Skin epidermis (tissue), 12 donors: ENCODE measurements around the gene KRT3.

Experiments
- H3K27ac ChIP-seq, 21 experiments: fragments of 200-600 bp; sonication (generic) in 11 of 21; one replicate each; pipeline ENCODE4 v1.5.0; 2020; ENCODE audit warnings: mild to moderate bottlenecking in 3 of 21, inconsistent platforms in 2 of 21, moderate library complexity in 2 of 21
- H3K4me3 ChIP-seq, 7 experiments: fragments of 200-600 bp; sonication (generic) in 2 of 7; one replicate each; pipeline ENCODE4 v1.5.0; 2020; ENCODE audit warnings: inconsistent platforms in 2 of 7, mild to moderate bottlenecking in 2 of 7, moderate library complexity in 1 of 7

The KRT3 gene

DNA sequence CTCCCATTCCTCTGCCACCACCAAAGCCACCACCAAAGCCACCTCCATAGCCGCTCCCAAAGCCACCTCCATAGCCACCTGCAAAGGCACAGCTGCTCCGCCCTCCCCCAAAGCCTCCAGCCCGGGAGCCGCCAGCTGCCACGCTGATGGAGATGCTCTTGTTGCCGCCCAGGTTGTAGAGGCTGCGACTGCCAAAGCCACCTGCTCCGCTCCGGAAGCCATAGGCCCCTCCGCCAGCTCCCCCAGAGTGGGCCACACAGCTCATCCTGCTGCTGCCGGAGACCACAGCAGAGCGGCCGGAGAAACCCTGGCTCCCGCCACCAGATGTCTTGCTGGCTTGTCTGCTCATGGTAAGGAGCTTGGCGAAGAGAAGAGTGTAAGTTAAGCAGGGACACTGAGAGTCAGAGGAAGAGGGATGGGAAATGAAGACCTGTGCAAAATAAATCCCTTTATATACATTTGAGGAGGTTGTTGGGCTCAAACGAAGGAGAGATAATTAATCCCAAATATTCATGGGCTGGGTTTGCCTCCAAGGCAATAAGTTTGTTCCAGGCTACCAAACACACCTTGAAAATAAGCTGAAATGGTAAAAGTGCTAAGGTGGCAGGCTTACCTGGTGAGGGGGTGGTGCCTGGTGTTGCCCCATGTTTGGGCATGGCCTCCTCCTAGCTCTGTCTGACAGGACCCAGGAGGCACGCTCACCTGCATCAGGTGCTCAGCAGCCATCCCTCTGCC lies at the start of gene KRT3:
KRT3 (minus strand) TSS at position 424 of the 735 bp plus-strand sequence; CDS start at position 349, 75 bp downstream.
- Histone ChIP-seq H3K4me3 (no peak within 1 kb of the TSS), H3K27ac (no peak within 1 kb of the TSS)

DNA sequence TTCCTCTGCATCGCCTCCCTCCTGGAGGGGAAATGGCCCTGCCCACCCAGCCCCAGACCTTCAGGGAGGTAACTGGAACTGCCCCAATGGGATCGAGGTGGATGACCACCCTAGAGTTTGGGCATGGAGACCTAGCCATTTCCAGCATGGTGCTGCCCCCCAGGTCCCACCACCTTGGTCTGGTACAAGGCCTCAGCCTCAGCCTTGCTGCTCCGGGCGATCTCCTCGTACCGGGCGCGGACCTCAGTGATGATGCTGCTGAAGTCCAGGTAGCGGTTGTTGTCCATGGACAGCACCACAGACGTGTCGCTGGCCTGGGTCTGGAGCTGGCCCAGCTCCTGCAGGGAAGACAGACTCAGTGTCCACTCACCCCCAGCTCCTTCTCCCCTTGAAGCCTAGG lies 48.5 kb upstream of the KRT3 start:
- H3K4me3 ChIP-seq, result no peak overlapping the region
- H3K27ac ChIP-seq, result no peak overlapping the region

DNA sequence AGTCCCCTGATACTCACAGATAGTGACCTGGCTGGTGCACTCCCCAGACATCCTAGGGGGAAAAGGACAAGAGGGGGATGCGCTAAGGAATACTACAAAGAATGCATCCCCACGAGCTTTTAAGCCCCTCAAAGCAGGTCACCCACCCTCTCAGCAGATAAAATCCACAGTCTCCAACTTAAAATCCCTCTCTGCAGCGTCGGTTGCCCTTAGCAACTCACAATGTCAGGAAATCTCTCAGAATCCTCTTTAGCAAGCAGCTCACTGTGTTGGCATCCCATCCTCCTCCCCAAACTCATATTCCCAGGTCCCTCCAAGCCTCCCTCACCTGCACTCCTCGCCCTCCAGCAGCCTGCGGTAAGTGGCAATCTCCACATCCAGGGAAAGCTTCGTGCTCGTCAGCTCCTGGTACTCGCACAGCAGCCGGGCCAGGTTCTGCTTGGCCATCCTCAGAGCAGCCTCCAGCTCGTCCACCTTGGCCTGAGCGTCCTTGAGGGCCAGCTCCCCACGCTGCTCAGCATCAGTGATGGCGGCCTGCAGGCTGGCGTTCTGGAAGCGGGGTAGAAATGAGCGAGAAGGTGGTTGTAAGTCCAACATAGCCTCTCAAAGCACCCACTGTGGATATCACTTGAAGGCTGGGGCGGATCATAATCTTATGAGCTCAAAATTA lies 43.7 kb upstream of the KRT3 start:
- Histone ChIP-seq H3K4me3 (no peak overlapping the region), H3K27ac (no peak overlapping the region)

DNA sequence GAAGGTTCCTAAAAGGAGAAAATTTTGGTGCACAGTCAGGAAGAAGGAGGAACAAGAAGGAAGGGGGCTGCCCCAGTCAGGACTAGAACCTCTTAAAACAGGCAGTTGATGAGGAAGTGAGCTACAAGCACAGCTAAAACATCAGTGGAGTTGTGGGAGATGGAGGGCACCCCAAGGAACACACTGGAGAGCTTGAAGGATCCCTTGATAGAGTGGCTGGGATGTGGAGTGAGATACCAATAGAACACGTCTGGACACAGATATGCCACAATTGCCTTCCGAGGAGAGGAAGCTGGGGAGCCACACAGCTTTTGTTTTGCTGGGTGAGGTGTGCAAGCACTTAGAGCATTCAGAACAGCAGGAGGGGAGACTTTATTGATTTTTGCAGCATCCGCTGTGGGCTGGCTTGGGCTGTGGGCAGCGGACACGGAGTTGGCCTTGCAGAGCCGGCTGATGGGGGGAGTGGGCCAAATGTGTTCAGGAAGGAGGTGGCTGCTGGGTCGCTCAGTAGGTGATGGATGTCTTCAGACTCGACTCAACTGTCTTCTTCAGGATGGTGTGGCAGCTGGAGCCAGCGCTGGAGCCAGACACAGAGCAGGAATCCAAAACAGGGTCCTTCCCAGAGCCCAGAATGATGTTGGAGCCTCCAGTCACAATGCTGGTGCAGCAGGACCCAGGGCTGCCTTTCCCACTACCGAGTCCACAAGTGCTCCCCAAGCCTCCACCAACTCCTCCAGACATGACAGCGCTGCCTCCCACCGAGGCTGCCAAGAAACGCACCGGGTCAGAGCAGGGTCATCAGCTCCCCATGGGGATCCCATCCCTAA lies 42.9 kb upstream of the KRT3 start:
- no peak overlapping the region for H3K4me3 ChIP-seq
- H3K27ac ChIP-seq, result no peak overlapping the region

DNA sequence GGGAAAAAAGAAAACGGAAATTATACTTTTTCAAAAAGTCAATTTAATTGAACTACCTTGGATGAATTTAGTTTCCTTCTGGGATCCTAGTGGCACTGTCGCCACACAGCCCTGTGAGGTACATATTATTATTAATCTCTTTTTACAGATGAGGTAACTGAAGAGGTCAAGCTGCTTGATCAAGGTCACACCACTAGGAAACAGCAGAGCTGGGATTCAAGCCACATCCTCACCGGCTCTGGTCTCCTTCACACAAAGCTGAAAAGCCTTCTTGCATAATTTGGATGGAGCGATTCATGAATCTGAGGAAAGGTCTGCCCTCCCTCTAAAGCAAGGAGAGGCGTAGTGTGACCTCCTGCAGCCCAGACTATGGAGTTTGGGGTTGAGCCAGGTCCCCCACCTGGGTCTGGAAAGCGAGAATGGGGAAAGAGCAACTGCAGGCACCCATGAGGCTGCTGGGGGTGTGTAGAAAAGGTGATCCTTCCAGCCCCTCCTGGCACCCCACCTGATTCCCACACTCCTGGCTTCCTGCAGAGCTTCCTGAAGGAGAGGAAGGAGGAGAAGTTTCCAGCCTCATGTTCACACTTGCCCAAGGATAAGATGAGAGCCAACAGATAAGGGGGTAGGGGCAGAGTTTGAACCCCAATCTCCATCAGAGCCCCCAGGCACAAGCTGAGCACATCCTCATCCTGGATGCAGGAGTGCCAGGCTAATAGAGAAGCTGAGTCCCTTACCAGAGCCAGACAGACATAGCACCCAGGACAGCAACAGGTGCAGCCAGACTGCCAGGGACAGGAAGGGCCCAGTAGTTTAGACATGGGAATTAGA lies 42.1 kb upstream of the KRT3 start:
- Histone ChIP-seq H3K4me3 (no peak overlapping the region), H3K27ac (peak overlapping the region in 5 of 21 experiments; percentile 1 to 37 (median 7))

DNA sequence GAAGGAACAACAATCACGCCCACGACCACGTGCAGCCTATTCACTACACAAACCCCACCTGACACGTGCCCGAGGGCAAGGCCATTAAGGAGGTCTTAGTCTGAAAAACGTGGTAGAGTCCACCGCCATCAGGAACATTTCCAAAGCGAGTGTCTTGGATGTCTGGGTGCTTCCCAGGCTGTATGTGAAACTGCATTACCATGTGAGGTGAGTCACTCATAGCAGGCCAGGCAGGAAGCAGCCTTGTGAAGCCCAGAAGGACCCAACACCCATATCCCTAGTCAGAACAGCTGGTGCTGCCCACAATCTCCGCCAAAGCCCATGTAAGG lies 41.5 kb upstream of the KRT3 start:
- no peak overlapping the region for H3K4me3 ChIP-seq
- peak overlapping the region in 6 of 21 experiments; percentile 4 to 73 (median 40) for H3K27ac ChIP-seq

DNA sequence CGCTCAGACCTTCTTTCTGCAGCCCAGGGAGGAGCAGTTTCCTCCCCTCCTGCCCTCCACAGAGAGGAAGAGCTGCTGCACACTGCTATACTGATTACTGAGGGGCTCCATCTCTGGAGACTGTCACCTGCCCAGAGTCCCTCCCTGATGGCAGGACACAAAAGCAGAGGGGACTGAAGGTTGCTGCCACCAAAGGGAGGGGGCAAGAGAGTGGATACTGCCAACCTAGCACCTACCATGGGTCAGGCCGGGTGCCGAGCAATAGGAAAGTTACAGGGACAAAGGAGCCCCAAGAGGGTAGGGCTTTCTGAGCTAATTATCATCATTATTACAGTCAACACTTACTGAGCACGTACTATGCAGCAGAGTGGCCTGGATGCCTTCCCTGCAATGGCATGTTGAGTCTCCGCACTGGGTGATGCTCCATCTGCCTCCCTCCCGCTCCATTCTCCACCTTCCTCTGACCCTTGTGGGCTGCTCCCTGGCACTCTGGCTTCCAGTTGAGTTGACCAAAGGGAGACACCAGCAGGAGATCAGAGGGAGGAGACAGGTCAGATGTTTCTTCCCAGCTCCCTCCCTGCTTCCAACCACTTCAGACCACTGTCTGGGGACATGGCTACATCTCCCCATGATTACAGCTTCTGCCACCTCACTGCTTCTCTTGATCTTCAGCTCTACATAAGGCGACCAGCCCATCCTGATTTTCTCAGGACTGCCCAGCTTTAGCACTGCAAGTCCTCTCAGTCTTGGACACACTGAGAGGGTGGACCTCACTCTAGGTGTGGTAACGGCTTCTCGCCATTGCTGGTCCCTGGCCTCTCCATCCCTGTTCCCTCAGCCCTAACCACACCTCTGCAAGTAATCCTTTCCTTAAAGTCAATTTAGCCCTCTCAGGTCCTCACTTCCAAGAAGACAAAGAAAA lies 40.8 kb upstream of the KRT3 start:
- Histone ChIP-seq H3K4me3 (no peak overlapping the region), H3K27ac (peak overlapping the region in 9 of 21 experiments; percentile 4 to 73 (median 35))

DNA sequence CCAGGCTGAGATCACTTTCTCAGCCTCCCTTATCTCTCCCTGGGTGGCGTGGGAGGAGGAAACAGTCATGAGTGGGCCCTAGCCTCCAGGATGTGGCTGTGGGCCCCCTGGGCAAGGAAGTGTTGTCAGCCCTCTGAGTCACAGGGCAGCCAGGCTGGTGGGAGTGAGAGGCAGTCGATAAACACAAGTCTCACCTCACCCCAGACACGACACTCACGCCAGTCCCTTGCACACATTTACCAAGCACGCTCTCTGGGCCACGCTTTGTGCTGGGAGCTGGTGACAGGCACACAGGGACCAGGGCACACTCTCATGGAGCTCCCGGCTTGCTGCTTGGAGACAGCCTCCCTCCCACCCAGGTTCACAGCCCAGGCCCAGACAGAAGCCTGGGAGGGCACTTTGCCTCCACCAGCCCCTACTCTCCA lies 40.1 kb upstream of the KRT3 start:
- Histone ChIP-seq H3K4me3 (no peak overlapping the region), H3K27ac (peak overlapping the region in 7 of 21 experiments; percentile 4 to 73 (median 35))

DNA sequence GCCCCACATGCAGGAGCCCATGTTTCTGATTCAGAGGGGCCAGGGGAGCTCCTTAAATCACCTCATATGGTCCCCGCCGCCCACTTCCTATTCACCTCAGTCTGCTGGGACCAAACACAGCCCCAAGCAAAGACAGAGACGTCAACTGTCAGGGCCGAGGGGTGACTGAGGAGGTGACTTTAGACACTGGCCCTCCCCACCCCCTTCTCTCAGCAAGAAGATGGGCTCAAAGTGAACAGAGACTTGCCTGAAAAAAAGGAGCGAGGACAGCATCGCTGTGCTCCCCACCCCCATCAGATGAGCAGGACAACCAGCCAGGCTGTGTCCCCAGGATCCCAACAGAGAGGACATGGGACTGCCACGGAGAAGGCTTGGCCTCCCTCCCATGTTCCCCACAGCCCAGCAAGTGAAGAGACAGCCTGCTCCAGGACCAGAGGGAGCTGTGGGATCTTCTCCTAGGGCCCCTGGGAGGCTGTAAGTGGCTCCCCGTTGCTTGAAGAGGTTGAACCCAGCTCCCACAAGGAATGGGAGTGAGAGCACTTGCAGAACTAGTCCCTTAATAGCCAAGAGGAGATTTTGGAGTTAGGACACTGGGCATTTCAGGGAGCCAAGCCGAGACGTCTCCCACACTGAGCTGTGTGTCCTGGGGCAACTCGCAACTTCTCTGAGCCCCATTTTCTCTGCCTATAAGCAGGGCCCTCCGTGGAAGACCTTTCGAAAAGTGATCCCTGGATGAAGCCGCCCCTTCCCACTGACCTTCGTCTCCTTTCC lies 39.5 kb upstream of the KRT3 start:
- peak overlapping the region in 5 of 21 experiments; percentile 4 to 73 (median 33) for H3K27ac ChIP-seq
- H3K4me3 ChIP-seq, result no peak overlapping the region

DNA sequence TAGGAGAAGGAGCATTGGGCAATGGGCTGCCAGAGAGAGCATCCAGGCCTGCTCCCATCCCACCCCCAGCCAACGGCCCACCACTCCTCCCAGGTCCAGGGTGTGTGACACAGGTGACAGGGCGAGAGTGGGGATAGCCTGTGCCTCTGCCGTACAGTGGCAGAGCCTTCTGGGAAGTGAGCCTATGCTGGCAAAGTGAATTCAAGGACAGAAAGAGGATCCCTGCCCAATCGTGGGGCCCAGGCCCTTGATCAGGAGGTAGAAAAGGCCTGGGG lies 38.7 kb upstream of the KRT3 start:
- Histone ChIP-seq H3K4me3 (no peak overlapping the region), H3K27ac (peak overlapping the region in 6 of 21 experiments; percentile 16 to 43 (median 28))

DNA sequence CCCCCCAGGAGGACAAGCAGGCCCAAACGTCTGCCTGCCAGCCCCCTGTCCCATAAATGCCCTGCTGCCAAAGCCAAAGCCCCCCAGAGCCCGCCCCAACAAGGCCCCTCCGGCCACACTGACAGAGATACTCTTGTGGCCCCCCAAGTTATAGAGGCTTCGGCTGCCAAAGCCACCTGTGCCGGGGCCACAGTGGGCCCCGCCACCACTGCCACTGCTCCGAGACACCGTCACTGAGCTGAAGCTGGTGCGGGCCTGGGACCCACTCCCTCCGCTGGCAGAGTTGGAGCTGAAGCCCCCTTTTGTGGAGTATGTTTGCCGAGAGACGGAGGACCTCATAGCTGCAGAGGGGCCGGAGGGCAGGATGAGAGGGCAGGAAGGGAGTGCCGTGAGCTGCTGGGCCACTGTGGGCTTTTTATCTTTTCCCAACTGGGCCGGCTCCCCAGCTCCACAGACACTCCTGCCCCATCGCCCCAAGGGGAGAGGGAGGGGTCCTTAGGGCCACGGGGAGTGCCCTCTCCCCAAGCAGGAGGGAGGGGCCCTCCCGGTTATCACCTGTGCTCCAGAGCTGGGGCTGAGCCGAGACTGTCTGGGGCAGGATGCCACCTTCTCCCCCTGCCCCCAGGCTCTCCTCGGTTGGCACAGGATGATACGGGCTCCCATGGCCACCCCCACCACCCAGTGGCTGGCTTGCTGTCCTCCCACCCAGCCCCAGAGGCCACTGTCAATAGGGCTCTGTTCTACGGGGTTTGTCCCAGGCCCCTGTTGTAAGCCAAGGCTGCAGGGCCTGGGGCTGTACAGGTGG lies 38.2 kb upstream of the KRT3 start, which contains the start of gene KRT79:
KRT79 (minus strand) TSS at position 390 of the 805 bp plus-strand sequence; CDS start at position 339, 51 bp downstream.
- Histone ChIP-seq H3K4me3 (peak within 1 kb of the TSS in 1 of 7 experiments; percentile 7), H3K27ac (peak within 1 kb of the TSS in 10 of 21 experiments; percentile 4 to 43 (median 28))

DNA sequence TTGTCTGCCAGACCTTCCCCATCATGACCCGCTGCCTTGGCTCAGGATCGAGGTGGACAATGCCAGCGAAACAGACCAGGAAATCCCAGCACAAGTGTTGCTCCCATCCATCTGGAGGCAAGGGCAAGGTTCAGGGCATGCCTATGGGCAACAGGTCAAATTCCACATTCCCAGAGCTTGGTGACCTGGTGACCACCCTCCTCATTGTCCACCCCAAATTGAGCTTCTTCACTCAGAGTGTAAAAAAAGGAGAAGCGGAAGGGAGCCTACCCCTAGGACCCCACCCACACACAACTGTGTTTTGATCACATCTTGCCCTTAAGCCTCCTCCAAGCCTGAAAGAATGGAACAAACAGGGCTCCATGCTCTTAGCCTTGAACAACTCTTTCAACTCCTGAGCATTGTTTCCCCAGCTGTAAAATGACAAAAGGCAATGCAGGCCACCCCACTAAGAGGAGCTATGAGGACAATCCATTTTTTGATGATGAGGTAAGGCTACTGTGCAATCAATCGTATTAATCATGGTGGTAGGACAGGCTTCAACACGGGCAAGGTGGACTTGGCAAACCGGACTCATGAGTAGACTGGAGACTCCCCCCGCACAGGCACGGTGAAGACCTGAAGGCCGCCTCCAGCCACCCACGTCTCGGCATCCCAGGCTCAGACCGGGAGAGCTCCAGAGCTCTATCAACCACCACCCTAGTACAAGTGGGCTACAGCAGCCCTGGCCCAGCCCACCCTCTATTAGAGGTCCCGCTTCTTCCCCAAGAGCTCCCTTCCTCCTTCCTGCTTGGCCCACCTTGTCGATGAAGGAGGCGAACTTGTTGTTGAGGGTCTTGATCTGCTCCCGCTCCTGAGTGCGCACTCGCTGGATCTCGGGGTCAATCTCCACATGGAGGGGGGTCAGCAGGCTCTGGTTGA lies 37.3 kb upstream of the KRT3 start:
- H3K4me3 ChIP-seq, result peak overlapping the region in 1 of 7 experiments; percentile 13
- peak overlapping the region in 6 of 21 experiments; percentile 4 to 42 (median 13) for H3K27ac ChIP-seq

DNA sequence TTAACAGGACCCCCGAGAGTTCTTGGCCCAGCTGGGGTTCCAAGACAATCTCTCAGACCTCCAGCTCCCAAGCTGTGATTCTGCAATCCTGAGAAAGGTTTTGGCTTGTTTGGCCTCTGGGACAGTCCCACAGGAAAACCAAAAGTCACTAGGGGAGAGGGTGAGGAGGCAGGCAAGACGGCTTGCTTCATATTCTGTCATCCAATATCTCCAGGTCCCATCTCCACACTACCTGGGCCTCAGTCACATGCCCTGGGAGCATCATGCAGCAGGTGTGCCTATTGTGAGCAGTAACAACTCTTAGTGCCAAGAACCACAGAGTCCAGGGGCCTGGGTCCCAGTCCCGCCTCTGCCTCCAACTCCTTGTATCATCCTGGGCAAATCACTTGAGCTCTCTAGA lies 36.5 kb upstream of the KRT3 start:
- H3K4me3 ChIP-seq, result peak overlapping the region in 1 of 7 experiments; percentile 13
- no peak overlapping the region for H3K27ac ChIP-seq

DNA sequence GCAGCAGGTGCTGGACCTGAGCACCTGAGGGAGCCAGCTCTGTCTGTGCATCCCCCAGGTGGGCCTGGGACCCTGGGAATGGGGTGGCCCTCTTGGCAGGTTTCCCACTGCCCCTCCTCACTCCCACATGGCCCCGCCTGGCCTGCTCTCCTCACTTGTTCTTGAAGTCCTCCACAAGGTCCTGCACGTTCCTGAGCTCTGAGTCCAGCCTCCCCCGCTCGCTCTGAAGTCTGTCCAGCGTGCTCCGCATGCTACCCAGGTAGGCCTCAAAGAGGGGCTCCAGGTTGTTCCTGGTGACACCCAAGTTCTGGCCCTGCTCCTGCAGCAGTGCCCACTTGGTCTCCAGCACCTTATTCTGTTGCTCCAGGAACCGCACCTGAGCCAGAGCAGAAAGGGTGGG lies 35.3 kb upstream of the KRT3 start:
- H3K27ac ChIP-seq, result no peak overlapping the region
- H3K4me3 ChIP-seq, result no peak overlapping the region

DNA sequence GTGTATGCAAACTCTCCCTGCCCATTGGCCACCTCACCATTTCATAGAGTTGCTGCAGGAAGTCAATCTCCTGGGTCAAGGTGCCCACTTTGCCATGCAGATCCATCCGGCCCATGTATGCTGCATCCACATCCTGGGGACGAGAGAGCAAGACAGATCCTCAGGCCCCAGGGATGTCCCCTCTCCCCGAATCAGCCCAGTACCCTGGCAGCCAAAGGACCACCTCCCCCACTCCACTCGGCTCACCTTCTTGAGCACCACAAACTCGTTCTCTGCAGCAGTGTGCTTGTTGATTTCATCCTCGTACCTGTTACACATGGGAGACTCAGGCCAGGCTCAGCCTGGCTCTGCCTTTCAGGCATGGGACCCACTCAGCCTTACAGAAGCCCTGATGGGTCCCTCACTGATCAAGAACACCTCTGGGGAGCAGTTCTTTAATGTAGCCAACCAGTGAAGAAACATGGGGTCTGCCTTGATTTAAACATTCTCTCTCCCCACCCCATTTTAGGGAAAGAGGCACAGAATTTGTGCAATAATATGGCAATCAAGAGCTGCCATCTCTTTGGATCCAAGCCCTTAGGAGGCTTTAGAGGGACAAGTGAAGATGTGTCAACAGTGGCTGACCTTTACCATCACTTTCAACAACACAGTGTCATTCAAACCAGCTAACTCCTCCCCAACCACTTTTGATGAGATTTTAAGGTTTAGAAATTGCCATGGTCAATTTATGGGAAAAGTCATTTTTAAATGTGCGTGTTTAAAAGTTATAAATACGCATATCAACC lies 34.3 kb upstream of the KRT3 start:
- no peak overlapping the region for H3K4me3 ChIP-seq
- no peak overlapping the region for H3K27ac ChIP-seq
